H54 (cell line): ENCODE data around the gene IGDCC3.

Experiments
- DNase-seq: peaks from one replicate; pipeline ENCODE4 v3.0.0; 2011; ENCODE audit warnings: low spot score, mixed read lengths; ENCODE audit not compliant: insufficient read length
- FAIRE-seq: peaks from 3 replicates; lab custom pipeline; 2011; peaks lifted over from hg19 to GRCh38; lab: Jason Lieb, UNC
- POLR2A ChIP-seq: IDR thresholded peaks from 2 replicates; pipeline ENCODE4 v1.6.1; 2011; ENCODE audit warnings: low read depth, mild to moderate bottlenecking, low read length

IGDCC3 gene

DNA sequence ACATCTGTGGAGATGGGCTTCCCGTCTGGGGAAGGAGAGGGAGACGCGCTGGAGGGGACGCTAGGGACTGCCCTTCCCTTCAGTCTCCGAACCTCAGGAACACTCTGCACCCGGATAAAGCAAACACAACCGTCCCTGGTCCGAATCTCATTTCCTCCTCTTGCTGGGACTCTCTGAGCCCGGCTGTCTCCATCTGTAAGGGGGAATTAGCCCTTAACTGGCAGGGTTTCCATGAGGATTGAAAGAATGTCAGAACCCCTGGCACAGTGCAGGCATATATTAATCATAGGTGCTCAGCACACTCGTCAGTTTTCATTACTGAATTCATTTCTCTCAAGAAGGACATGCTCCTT, 19.1 kb upstream of the IGDCC3 start:
- no peak for FAIRE-seq
- TF ChIP-seq POLR2A, result no peak
- no peak for DNase-seq

DNA sequence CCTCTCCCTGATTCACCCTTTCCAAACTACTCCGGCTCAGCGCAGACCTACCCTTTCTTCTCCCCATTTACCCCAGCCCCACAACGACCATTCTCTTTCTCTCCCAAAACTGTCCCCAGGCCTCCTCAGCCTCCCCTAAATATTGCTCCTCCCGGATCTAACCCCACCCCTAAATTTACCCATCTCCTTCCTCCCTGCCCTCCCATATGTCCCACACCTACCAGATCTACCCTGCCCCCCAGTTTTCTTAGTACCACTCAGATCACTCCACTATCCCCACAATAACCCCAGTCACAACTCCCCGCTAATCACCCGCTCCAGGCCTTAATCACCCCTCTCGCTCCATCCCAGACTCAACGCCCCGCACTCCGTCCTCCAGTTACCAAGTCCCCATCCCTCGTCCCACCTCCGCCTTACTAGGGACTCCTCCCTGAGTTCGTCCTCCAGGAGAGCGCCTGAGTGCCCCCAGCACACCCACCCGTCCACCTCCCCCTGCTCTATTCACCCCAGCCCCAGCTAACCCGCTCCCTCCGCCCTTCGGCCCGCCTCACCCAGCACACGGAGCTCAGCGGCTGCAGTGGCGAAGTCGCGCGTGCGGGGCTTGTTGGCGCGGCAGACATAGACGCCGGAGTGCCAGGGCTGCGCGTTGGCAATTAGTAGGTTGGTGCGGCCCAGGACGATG, 18.6 kb upstream of the IGDCC3 start:
- FAIRE-seq (no peak), DNase-seq (no peak)
- no peak for TF ChIP-seq POLR2A

DNA sequence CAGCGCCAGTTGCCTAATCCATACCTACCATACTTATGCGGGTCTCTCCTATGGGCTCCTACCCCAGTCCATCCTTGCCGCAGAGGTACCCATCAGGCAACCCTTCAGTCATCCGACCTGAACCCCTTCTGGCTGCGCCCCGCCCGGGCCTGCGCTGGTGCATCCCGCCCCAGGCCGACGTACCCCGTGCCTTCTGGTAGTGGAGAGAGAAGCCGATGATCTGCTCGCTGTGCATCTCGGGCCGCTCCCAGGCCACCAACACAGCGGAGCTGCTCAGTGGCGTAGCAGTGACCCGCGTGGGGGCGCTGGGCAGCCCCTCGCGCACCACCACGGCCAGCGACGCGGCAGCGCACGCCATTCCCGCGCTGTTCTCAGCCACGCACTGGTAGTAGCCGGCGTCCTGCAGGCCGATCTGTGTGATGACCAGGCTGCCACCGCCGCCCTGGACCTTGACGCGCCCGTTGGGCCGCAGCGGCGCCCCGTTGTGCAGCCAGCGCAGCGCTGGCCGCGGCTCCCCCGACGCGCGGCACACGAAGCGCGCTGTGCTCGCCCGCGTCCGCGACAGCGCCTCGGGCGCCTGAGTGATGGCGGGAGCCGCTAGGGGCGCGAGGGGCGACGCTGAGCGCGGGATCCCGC, 17.9 kb upstream of the IGDCC3 start:
- no peak for TF ChIP-seq POLR2A
- DNase-seq (no peak), FAIRE-seq (no peak)

DNA sequence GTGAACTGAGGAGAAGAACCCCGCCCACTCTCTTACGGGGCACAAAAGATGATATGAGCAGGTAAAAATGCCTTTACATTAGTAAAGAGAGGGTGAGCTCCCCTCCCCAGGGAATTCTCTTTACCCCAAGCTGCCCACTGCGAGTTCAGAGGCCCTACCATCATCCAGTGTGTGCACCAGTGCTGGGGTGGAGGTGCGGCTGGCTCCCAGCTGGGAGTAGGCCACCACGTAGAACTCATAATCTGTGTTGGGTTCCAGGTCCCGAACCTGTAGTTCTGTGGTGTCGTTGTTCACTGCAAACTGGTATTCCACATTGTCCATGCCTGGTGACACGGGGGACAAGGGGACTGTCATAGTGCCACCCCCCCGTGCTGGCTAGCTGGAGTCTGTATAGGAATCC, 17.1 kb upstream of the IGDCC3 start:
- TF ChIP-seq POLR2A, result no peak
- no peak for DNase-seq
- no peak for FAIRE-seq

DNA sequence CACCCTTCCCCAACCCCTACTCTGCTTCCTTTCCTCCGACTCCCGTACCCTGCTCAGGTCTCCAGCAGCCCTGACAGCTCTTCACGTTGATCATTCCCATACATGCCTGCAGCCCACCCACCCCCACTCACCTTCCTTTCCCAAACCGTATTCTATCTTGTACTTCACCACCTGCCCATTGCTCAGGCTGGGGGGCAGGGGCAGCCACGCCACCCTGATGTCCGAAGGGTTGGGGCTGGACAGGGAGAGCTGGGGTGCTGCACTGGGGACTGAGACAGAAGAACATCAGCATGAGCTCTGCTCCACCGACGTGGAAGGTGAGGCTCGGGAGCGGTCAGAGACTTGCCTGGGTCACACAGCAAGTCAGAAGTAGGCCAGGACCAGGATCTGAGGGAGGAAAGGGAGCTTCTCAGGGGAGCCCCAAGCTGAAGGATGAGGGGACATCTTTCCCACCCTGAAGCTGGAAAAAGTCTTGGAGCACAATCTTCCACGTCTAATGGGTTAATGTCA, 16.5 kb upstream of the IGDCC3 start:
- no peak for FAIRE-seq

DNA sequence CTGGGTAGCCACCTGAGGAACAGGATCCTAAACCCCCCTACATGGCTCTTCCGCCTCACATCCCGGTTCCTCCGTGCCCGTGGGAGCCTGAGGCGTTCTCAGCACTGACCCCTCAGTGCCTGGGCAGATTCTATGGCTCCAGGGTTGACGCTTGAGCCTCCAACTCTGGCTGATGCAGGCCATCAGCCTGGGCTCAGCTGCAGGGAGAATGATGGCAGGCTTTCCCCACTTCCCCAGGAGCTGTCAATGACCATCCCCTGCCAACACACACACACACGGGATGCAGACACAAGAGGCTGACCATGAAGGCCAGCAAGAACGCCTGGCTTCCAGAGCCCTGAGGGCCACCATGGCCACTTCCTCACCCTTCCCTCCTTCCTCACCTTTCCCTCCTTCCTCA, 15.8 kb upstream of the IGDCC3 start:
- FAIRE-seq (no peak), DNase-seq (no peak)
- no peak for TF ChIP-seq POLR2A

More for the DNA sequence above, 16.5 kb upstream of the IGDCC3 start:
- DNase-seq, result no peak
- no peak for TF ChIP-seq POLR2A

DNA sequence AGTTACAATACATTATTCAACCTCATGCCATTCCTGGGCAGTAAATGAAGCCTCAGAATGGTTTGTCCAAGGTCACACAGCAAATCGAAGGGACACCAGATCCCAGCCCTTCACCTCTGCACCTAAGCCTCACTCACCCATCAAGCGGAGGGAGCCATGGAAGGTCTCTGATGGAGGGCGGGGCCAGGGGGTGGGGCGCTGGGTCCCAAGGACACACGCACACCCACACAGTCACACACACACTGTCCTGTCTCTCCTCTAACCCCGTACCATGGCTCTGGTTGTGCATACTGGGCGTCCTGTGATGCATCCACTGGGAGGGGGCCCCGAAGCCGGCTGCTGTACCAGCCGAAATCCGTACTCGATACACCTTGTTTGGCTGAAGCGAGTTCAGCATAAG, 15.3 kb upstream of the IGDCC3 start:
- DNase-seq, result no peak
- TF ChIP-seq POLR2A, result no peak
- FAIRE-seq, result no peak

DNA sequence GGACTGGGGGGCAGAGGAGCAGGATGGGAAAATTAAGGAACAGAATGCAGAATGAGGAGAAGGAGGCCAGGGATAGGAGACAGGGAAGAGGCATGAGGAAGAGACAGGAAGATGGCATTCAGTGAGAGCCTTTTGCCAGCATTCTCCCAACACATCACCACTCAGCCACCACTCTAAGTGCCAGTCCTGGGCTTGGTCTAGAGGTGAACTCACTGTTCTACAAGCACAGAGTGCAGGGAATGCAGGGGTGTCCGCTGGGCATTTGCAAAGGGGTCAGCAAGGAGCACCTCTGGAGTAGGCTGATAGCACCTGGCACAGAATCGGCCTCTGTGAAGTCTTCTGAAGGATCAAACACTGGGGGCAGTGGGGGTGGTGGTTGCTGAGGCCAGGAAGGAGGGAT, 14.6 kb upstream of the IGDCC3 start:
- FAIRE-seq, result no peak

DNA sequence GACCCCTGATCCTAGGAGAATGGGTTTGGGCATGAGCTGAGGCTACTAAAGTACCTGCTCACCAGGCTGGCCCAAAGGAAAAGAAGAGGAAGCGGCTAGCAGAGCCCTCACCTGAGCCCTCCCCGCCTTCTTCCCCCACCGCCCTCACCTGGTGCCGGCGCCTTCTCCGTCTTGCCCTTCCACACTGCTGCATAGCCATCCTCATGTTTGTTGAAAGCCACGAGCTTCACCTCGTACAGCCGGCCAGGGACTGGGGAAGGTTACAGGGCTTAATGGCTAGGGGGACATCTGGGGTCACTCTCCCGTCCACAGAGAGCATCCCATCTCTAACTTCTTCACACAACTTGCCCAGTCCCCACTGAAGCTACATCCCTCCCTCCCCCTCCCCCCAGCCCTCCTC, 13.9 kb upstream of the IGDCC3 start:
- FAIRE-seq (no peak), DNase-seq (no peak)
- TF ChIP-seq POLR2A, result no peak

More for the DNA sequence above, 14.6 kb upstream of the IGDCC3 start:
- TF ChIP-seq POLR2A, result no peak
- DNase-seq, result no peak

DNA sequence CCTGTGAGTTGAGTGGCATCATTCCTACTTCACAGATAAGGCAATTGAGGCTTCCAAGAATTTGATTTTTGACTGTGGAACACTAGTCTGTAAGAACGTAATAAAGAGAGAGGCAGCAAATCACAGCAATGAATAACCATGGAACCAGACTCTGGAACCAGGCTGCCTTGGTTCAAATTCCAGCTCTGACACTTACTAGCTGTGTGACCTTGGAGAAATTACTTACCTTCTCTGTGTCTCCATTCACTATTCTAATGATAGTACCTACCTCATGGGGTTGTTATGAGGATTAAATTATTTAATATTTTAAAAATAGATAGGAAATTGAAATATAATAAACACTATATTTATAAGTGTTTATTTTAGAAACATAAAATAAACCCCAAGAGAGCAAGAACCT, 12.6 kb upstream of the IGDCC3 start:
- no peak for TF ChIP-seq POLR2A
- FAIRE-seq, result no peak

DNA sequence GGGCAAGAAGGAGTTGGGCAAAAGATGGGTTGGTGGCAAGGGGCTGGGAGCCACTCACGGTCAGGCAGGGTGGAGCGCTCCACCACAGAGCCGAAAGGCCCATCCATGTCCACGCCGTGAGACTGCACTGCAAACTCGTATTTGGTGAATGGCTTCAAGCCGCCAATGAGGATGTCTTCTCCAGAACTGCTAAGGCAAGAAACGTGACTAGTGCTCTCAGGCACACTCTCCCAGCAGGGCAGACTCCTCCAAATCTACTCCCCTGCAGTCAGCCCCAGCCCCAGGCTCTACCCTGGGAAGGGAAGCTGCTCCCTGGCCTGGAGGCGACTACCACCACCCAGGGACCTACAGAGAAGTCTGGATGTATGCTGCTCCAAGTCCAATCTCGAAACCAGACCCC, 11.4 kb upstream of the IGDCC3 start:
- DNase-seq (no peak), FAIRE-seq (no peak)
- TF ChIP-seq POLR2A, result no peak

More for the DNA sequence above, 12.6 kb upstream of the IGDCC3 start:
- DNase-seq, result no peak

DNA sequence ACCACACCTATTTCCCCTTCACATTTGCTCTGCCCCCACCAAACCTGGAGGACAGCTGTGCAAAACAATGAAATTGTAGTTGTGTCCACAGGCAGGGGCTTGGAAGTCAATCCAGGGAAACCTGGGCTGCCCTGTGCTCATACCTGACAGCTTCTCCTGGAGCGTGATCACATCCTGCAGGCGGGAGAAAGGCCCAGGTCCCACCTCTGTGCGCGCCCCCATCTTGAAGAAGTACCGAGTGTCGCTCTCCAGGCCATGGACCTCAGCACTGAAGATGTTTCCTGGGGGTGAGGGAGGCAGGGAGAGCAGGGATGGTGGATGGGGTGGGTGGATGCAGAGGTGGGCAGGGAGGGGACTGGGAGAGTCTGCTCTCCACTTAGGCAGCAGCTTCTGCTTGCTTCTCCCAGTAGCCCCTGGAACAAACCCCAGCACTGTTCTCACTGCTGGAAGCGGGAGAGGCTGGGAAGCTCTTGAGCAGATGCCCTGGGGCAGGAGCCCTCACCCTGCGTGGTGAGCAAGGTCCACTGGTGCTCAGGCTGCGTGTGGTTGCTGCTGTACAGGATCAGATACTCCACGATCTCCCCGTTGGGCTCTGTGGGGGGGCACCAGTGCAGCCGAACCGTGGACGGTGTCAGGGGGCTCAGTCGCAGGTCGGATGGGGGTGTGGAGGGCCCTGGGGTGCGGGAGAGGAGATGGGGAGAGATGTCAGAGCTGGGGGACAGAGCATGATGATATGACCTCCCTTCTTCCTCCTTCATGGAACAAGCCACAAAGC, 10.7 kb upstream of the IGDCC3 start:
- no peak for TF ChIP-seq POLR2A
- FAIRE-seq (no peak), DNase-seq (no peak)

DNA sequence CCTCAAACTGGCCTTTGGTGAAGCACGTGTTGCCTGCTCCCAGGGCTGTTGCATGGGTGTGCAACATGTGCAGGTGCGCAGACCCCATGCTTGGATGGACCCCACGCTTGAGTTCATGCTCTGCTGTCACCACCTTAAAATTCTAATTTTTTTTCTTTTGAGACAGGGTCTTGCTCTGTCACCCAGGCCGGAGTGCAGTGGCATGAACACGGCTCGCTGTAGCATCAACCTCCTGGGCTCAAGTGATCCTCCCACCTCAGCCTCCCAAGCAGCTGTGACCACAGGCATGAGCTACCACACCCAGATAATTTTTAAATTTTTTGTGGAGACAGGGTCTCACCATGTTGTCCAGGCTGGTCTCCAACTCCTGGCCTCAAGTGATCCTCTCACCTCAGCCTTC, 9.1 kb upstream of the IGDCC3 start:
- FAIRE-seq, result no peak

DNA sequence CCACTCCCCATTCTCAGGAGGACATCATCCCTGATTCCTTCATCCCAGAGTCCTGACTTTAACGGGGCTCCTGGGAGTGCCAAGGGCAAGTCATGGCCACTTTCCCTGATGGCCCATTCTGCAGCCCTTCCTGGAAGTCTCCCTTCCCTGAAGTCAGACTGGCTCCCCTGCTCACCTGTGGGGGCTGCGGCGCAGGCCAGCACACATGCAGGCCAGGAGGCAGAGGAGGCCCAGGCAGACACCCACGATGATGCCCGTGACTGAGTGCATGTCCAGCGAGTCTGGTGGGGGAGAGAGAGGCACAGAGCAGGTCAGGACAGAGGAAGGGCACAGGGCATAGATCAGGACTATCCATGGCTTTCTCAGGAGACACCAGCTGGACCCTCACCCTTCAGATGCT, 8.6 kb upstream of the IGDCC3 start:
- FAIRE-seq (no peak), DNase-seq (no peak)
- TF ChIP-seq POLR2A, result no peak

More for the DNA sequence above, 9.1 kb upstream of the IGDCC3 start:
- no peak for DNase-seq
- no peak for TF ChIP-seq POLR2A
